SU-DHL-6 (cell line): ENCODE measurements around the gene ADRA2B.
A peak's percentile ranks its signal among the peaks of the same experiment; 100 is the strongest.

ENCODE experiments used
- H2AFZ ChIP-seq: fragments of 200-600 bp; sonication (generic); 2 replicates; pipeline ENCODE4 v1.6.1; 2014; ENCODE audit warnings: low read depth, mild to moderate bottlenecking, moderate library complexity, mixed read lengths, antibody characterized with exemption, low read length; ENCODE audit not compliant: severe bottlenecking
- H3F3A ChIP-seq: fragments of 200-600 bp; shearing (Covaris generic); 2 replicates; pipeline ENCODE4 v1.6.0; 2016; ENCODE audit warnings: antibody characterized with exemption, mild to moderate bottlenecking; ENCODE audit not compliant: insufficient read depth
- H3K27ac ChIP-seq: fragments of 200-600 bp; sonication (generic); 2 replicates; pipeline ENCODE4 v1.5.1; 2016; ENCODE audit warnings: low read depth, mild to moderate bottlenecking, low read length, moderate library complexity, mixed read lengths
- H3K27me3 ChIP-seq: fragments of 200-600 bp; sonication (generic), shearing (Covaris generic); 2 replicates; pipeline ENCODE4 v1.6.0; 2014; ENCODE audit warnings: mild to moderate bottlenecking, low read length
- H3K36me3 ChIP-seq: fragments of 200-600 bp; sonication (generic); 2 replicates; pipeline ENCODE4 v1.6.1; 2014; ENCODE audit warnings: mild to moderate bottlenecking, low read length, mixed read lengths
- H3K4me2 ChIP-seq: fragments of 300-600, 200-600 bp; shearing (Covaris generic), sonication (generic); 2 replicates; pipeline ENCODE4 v1.6.0; 2014; ENCODE audit warnings: low read length, low read depth, mild to moderate bottlenecking; ENCODE audit not compliant: poor library complexity, severe bottlenecking
- H3K4me3 ChIP-seq: fragments of 200-600 bp; sonication (generic); 2 replicates; pipeline ENCODE4 v1.5.1; 2014; ENCODE audit warnings: antibody characterized with exemption, low read length, mild to moderate bottlenecking, mixed read lengths; ENCODE audit not compliant: insufficient read depth, poor library complexity, severe bottlenecking
- H3K79me2 ChIP-seq: fragments of 200-600 bp; sonication (generic); 2 replicates; pipeline ENCODE4 v1.6.1; 2014; ENCODE audit warnings: mild to moderate bottlenecking, low read length, moderate library complexity; ENCODE audit not compliant: insufficient read depth
- H3K9ac ChIP-seq: fragments of 200-600 bp; sonication (generic); 2 replicates; pipeline ENCODE4 v1.7.0; 2014; ENCODE audit warnings: mild to moderate bottlenecking, low read length
- H3K9me2 ChIP-seq: fragments of 200-600 bp; sonication (generic); replicated peaks from 2 replicates; pipeline ENCODE4 v1.6.1; 2014; ENCODE audit warnings: low read length; ENCODE audit not compliant: insufficient read depth
- H3K9me3 ChIP-seq: fragments of 200-600 bp; sonication (generic); 2 replicates; pipeline ENCODE4 v1.6.1; 2014; ENCODE audit warnings: low read length, mixed read lengths; ENCODE audit not compliant: insufficient read depth
- H4K20me1 ChIP-seq: fragments of 200-600 bp; sonication (generic); 2 replicates; pipeline ENCODE4 v1.6.1; 2014; ENCODE audit warnings: low read depth, mild to moderate bottlenecking, antibody characterized with exemption, low read length, moderate library complexity, mixed read lengths
- CTCF ChIP-seq: fragments of 200-600 bp; sonication (generic); IDR thresholded peaks from one replicate; pipeline ENCODE4 v1.5.1; 2017; ENCODE audit warnings: antibody characterized with exemption, mild to moderate bottlenecking, low read length, moderate library complexity; ENCODE audit not compliant: insufficient read depth, poor library complexity, severe bottlenecking
- EZH2phosphoT487 ChIP-seq: fragments of 200-600 bp; sonication (generic), shearing (Covaris generic); conservative IDR thresholded peaks from 2 replicates; pipeline ENCODE4 v1.6.1; 2018; ENCODE audit warnings: mild to moderate bottlenecking, antibody characterized with exemption, low read length, moderate library complexity, mixed read lengths

The ADRA2B gene

GRCh38 chr2:96140941-96141623 is 24.7 kb upstream of the ADRA2B start:
- H3K4me3 ChIP-seq, result no peak overlapping the region
- no peak overlapping the region for H3K4me2 ChIP-seq
- H3K36me3 ChIP-seq, result peaks cover 10% of the 10 kb centered on the region
- H4K20me1 ChIP-seq, result peaks cover 11% of the 10 kb centered on the region; the same call in 1 of the 2 replicates
- H3K9me3 ChIP-seq, result no peaks in the 10 kb centered on the region
- H3K27me3 ChIP-seq, result no peaks in the 10 kb centered on the region
- no peak overlapping the region for H3K27ac ChIP-seq
- H2AFZ ChIP-seq, result no peak overlapping the region
- TF ChIP-seq CTCF (no peak), EZH2phosphoT487 (no peak)
- no peak overlapping the region for H3K9ac ChIP-seq
- H3K79me2 ChIP-seq, result peaks cover 22% of the 10 kb centered on the region
- H3K9me2 ChIP-seq, result no peaks in the 10 kb centered on the region
- peaks cover 29% of the 10 kb centered on the region for H3F3A ChIP-seq

GRCh38 chr2:96139181-96139758 is 22.9 kb upstream of the ADRA2B start:
- Histone ChIP-seq H4K20me1 (peaks cover 10% of the 10 kb centered on the region; the same call in 1 of the 2 replicates), H3K79me2 (peaks cover 15% of the 10 kb centered on the region), H3K36me3 (peaks cover 10% of the 10 kb centered on the region), H3K27me3 (no peaks in the 10 kb centered on the region), H3K9me2 (no peaks in the 10 kb centered on the region), H3K9ac (no peak overlapping the region), H2AFZ (no peak overlapping the region), H3F3A (peaks cover 23% of the 10 kb centered on the region), H3K4me2 (no peak overlapping the region), H3K27ac (no peak overlapping the region), H3K9me3 (no peaks in the 10 kb centered on the region), H3K4me3 (no peak overlapping the region)
- TF ChIP-seq CTCF (no peak), EZH2phosphoT487 (no peak)

DNA sequence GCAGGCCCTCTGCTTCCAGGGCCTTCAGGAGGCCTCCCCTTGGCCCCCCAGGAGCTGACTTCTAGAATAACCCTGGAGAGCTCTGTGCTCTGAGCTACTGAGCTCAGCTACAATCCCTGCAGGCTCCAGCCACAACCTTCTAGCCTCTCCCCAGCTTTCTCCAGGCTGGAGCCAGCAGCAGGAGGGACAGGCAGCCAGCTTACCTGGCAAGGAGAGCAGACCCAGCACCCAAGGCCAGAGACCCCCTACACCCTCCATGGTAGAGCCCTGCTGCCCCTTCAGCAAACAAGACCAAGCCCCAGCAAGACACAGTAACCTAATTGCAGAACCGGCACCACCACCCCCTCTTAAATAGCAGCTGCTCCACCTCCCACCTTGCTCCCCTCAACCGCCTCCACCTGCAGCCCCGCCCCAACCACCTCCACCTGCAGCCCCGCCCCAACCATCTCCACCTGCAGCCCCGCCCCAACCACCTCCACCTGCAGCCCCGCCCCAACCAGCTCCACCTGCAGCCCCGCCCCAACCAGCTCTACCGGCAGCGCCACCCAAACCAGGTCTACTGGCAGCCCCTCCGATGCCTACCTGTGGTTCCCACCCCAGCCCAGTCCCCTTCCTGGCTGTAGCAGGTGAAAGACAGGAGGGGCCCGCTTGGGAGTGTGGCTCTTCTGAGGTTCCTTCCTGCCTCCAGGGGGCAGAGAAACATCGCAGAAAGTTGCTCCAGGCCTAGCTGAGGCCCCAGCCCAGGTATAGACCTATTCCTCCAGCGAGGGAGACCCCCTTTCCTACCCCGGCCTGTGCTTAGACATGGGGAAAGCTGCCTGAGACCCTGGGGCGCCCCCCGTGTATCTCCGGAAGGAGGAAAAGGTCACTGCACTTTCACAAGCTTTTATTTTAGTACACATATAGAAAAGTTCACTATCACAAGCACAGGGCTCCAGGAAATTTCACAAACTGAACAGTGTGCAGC is 22.1 kb upstream of the ADRA2B start, which contains the start of gene ASTL:
ASTL (minus strand) TSS at position 324 of the 967 bp plus-strand sequence; CDS start at position 258, 66 bp downstream.
- no peak within 1 kb of the TSS for H3K4me2 ChIP-seq
- H3K9ac ChIP-seq, result no peak within 1 kb of the TSS

More for the DNA sequence above, 22.1 kb upstream of the ADRA2B start, which contains the start of gene ASTL:
- H3K79me2 ChIP-seq, result peaks cover 7% of the 10 kb centered on the region
- H3K4me3 ChIP-seq, result no peak within 1 kb of the TSS
- no peak within 1 kb of the TSS for H3K27ac ChIP-seq
- H4K20me1 ChIP-seq, result 0 out of 2 replicates have a peak, but pooled peaks cover 4% of the 10 kb centered on the region
- H3K27me3 ChIP-seq, result no peaks in the 10 kb centered on the region
- peaks cover 3% of the 10 kb centered on the region; the same call in 1 of the 2 replicates for H3K36me3 ChIP-seq
- H2AFZ ChIP-seq, result no peak within 1 kb of the TSS
- H3K9me2 ChIP-seq, result no peaks in the 10 kb centered on the region
- TF ChIP-seq CTCF, result peak; percentile 69
- TF ChIP-seq EZH2phosphoT487, result no peak
- peaks cover 23% of the 10 kb centered on the region for H3F3A ChIP-seq
- no peaks in the 10 kb centered on the region for H3K9me3 ChIP-seq
